Lower leg skin (tissue), 3 donors: ENCODE results near the gene DYRK1A.

ENCODE experiments used
- CTCF ChIP-seq, 3 donors: fragments of 450-650 bp; IDR thresholded peaks; one replicate each; pipeline ENCODE4 v1.5.1; 2016; ENCODE audit warnings: antibody characterized with exemption in 3 of 3, mild to moderate bottlenecking in 3 of 3, moderate library complexity in 2 of 3
- POLR2A ChIP-seq, 2 donors: fragments of 450-650 bp; IDR thresholded peaks; one replicate each; pipeline ENCODE4 v1.6.1; 2016 to 2017; ENCODE audit warnings: antibody characterized with exemption in 2 of 2, mild to moderate bottlenecking in 1 of 2, moderate library complexity in 1 of 2

- TF ChIP-seq CTCF (IDR thresholded peaks at IDR 0.05) (no peak), POLR2A (IDR thresholded peaks at IDR 0.05) (no peak)
Measured at GRCh38 chr21:37373539-37373938, 7.0 kb downstream of the DYRK1A start.
